DMS53 treated with DMSO at 0.1 percent for 48 hours (cell line): Measurements from ENCODE around the gene CLN5.
A peak's percentile ranks its signal among the peaks of the same experiment; 100 is the strongest.
"Not testable (repeated sequence)": the region's sequence is repeated elsewhere in the genome, so short reads cannot be mapped to it uniquely, and the experiment has no call there.

Experiments used
- DNase-seq: peaks from one replicate; lab custom pipeline; 2025; ENCODE audit not compliant: unreplicated experiment; lab: John Stamatoyannopoulos, UW

Gene CLN5

GRCh38 chr13:76991796-76992547 is at the start of gene CLN5:
Gene CLN5, plus strand, starts transcription at chr13:76992081. Its CDS starts 18 bp downstream, at chr13:76992099.
- peak; percentile 49 for DNase-seq

DNA sequence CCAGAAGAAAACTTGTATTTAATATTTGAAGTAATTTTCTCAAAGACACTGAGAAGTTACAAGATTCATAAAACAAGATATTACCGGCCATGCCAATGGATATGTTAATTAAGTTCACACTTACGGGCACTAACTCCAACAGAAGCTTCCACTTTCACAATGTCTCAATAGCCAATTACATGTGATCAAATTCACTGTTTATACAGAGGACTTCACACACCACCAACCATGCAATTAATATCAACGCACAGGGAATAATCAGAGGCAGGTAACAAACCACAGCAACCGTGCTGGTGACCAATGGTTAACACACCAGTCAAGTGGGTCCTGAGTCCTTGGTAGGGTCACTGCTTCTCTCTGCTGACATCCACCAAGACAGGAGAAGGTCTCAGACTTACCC is 49.5 kb upstream of the CLN5 start:
- DNase-seq, result no peak

- DNase-seq, result no peak
Observed at GRCh38 chr13:76943646-76944045, 48.2 kb upstream of the CLN5 start.

DNA sequence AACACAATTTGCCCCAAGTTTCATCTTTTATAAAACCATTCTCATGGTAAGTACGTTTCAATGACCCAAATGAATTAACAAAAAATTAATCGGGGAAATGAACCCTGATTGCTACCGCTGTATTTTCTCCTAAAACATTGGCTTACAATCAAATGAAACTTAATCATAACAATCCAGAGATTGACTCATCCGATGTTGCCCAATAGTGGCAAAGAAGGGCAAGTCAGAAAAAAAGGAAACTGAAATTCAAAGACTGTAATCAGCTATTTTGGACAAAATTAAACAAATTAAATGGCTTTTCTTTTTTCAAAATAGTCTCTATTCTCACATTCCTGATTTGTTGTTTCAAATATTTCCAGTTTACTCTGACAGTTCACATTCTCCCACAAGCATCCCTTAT is 47.4 kb upstream of the CLN5 start:
- DNase-seq, result no peak

DNA sequence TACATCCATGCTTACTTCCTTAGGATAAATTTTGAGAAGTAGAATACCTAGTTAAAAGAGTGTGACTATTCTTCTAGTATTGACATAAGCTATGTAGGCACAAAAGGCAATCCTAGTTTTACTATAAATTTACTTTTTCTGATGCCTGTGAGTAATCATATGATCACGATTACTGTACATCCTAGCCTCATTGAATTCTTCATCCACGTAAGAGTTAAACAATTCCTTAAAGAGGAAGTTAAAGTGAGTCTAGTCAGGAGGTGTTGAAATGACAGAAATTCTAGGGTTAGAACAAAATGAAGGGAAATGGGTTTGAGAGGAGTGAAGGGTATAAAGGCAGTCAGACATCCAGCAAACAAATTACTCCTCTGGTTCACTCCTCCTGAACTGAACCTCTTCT is 43.7 kb upstream of the CLN5 start, which contains the start of gene ACOD1:
ACOD1 (plus strand) TSS at position 363 of the 400 bp plus-strand sequence. CDS start 48 bp downstream, outside the sequence.
- DNase-seq, result no peak

DNA sequence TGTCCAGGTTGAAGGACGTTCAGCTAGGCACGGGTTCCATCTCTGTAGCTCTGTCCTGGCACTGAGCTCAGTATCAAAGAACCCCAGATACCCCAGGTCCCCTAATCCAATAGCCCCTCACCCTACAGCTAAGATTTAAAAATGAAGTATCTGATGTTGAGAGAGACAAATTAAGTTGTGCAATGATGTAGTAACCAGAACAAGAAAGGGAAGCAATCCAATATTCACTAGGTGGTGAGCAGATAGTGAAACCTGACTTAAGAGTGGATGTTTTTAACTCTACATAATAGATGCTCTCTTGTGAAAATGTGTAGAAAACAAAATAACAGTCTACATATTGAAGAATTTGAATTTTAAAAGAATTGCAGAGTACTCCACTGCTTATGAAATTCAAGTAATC is 41.8 kb upstream of the CLN5 start:
- no peak for DNase-seq

DNA sequence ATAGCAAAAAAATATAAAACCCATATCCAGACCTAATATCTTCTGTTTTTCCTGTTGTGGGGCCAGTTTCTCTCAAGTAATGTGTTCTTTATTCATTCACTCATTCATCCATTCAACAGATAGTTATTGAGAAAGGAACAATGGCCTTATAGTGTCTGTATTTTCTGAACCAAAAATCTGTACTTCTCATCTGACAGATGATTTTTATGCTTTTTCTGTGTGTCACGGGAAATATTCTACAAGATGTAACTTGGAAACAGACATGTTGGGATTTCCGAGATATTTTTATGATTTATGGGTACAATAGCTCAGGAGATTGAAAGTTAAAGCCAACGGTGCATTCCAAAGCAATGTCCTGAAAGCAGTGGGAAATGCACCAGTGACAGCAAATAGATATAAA is 37.9 kb upstream of the CLN5 start:
- DNase-seq, result no peak

GRCh38 chr13:76954538-76954937 is 37.3 kb upstream of the CLN5 start:
- no peak for DNase-seq

- DNase-seq, result no peak
Observed at GRCh38 chr13:76955193-76955592, 36.7 kb upstream of the CLN5 start.

GRCh38 chr13:76955661-76956060 is 36.2 kb upstream of the CLN5 start:
- no peak for DNase-seq

- DNase-seq, result no peak
Observed at GRCh38 chr13:76958841-76959432, 32.9 kb upstream of the CLN5 start.

- DNase-seq, result not testable (repeated sequence)
Observed at GRCh38 chr13:76959734-76960133, 32.1 kb upstream of the CLN5 start.

- DNase-seq, result no peak
Observed at GRCh38 chr13:76965759-76966421, 26.0 kb upstream of the CLN5 start.

DNA sequence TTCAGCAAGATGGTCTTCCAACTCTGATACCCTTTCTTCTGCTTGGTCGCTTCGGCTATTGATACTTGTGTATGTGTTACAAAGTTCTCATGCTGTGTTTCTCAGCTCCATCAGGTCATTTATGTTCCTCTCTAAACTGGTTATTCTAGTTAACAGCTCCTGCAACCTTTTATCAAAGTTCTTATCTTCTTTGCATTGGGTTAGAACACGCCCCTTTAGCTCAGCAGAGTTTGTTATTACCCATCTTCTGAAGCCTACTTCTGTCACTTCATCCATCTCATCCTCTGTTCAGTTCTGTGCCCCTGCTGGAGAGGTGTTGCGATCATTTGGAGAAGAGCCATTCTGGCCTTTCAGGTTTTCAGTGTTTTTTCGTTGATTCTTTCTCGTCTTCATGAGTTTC is 24.9 kb upstream of the CLN5 start:
- no peak for DNase-seq

GRCh38 chr13:76968041-76968440 is 23.8 kb upstream of the CLN5 start:
- no peak for DNase-seq

GRCh38 chr13:76969488-76970365 is 22.2 kb upstream of the CLN5 start:
- DNase-seq, result no peak

GRCh38 chr13:76971215-76971614 is 20.7 kb upstream of the CLN5 start:
- no peak for DNase-seq

GRCh38 chr13:76971851-76972829 is 19.7 kb upstream of the CLN5 start:
- no peak for DNase-seq

GRCh38 chr13:76973920-76974617 is 17.8 kb upstream of the CLN5 start:
- no peak for DNase-seq
